ENCODE results near the gene CAPRIN2.

Gene CAPRIN2

GRCh38 chr12:30784508-30784907, 29.8 kb upstream of the CAPRIN2 start:
- no peak for DNase-seq (ENCODE audit: low read depth in 1 of 2, low spot score in 1 of 2)
- no peak for TF ChIP-seq JUND (IDR thresholded peaks at IDR 0.05; ENCODE audit: low read depth)
- in situ Hi-C loops (cut with HindIII; ENCODE audit: low pct_unique_long_range_greater_than_20kb, low sequenced_read_pairs): no loop called here

- no peak for TF ChIP-seq JUND (IDR thresholded peaks at IDR 0.05; ENCODE audit: low read depth)
- in situ Hi-C loops (cut with HindIII; ENCODE audit: low pct_unique_long_range_greater_than_20kb, low sequenced_read_pairs): no loop called here
- no peak for DNase-seq (ENCODE audit: low read depth in 1 of 2, low spot score in 1 of 2)
Observed at GRCh38 chr12:30783946-30784345, 29.2 kb upstream of the CAPRIN2 start.

- no peak for TF ChIP-seq JUND (IDR thresholded peaks at IDR 0.05; ENCODE audit: low read depth)
- DNase-seq (ENCODE audit: low read depth in 1 of 2, low spot score in 1 of 2): no peak
- in situ Hi-C loops (cut with HindIII; ENCODE audit: low pct_unique_long_range_greater_than_20kb, low sequenced_read_pairs): no loop called here
Observed at GRCh38 chr12:30782316-30783173, 27.8 kb upstream of the CAPRIN2 start.

- no peak for TF ChIP-seq JUND (IDR thresholded peaks at IDR 0.05; ENCODE audit: low read depth)
- no peak for DNase-seq (ENCODE audit: low read depth in 1 of 2, low spot score in 1 of 2)
- in situ Hi-C loops (cut with HindIII; ENCODE audit: low pct_unique_long_range_greater_than_20kb, low sequenced_read_pairs): no loop called here
Observed at GRCh38 chr12:30779578-30779977, 24.8 kb upstream of the CAPRIN2 start.

- no peak for TF ChIP-seq JUND (IDR thresholded peaks at IDR 0.05; ENCODE audit: low read depth)
- in situ Hi-C loops (cut with HindIII; ENCODE audit: low pct_unique_long_range_greater_than_20kb, low sequenced_read_pairs): no loop called here
- no peak for DNase-seq (ENCODE audit: low read depth in 1 of 2, low spot score in 1 of 2)
Observed at GRCh38 chr12:30779178-30779577, 24.4 kb upstream of the CAPRIN2 start.

GRCh38 chr12:30774599-30774998, 19.8 kb upstream of the CAPRIN2 start:
- no peak for TF ChIP-seq JUND (IDR thresholded peaks at IDR 0.05; ENCODE audit: low read depth)
- no peak for DNase-seq (ENCODE audit: low read depth in 1 of 2, low spot score in 1 of 2)
- in situ Hi-C loops (cut with HindIII; ENCODE audit: low pct_unique_long_range_greater_than_20kb, low sequenced_read_pairs): no loop called here

GRCh38 chr12:30769802-30770201, 15.1 kb upstream of the CAPRIN2 start:
- in situ Hi-C loops (cut with HindIII; ENCODE audit: low pct_unique_long_range_greater_than_20kb, low sequenced_read_pairs): no loop called here
- TF ChIP-seq JUND (IDR thresholded peaks at IDR 0.05; ENCODE audit: low read depth): no peak
- DNase-seq (ENCODE audit: low read depth in 1 of 2, low spot score in 1 of 2): peak in 1 of 2 experiments; percentile 70

GRCh38 chr12:30764251-30764650, 9.5 kb upstream of the CAPRIN2 start:
- DNase-seq (ENCODE audit: low read depth in 1 of 2, low spot score in 1 of 2): no peak
- no peak for TF ChIP-seq JUND (IDR thresholded peaks at IDR 0.05; ENCODE audit: low read depth)
- in situ Hi-C loops (cut with HindIII; ENCODE audit: low pct_unique_long_range_greater_than_20kb, low sequenced_read_pairs): no loop called here

- no peak for TF ChIP-seq JUND (IDR thresholded peaks at IDR 0.05; ENCODE audit: low read depth)
- no peak for DNase-seq (ENCODE audit: low read depth in 1 of 2, low spot score in 1 of 2)
- in situ Hi-C loops (cut with HindIII; ENCODE audit: low pct_unique_long_range_greater_than_20kb, low sequenced_read_pairs): no loop called here
Observed at GRCh38 chr12:30763053-30763452, 8.3 kb upstream of the CAPRIN2 start.

- DNase-seq (ENCODE audit: low read depth in 1 of 2, low spot score in 1 of 2): no peak
- in situ Hi-C loops (cut with HindIII; ENCODE audit: low pct_unique_long_range_greater_than_20kb, low sequenced_read_pairs): no loop called here
- TF ChIP-seq JUND (IDR thresholded peaks at IDR 0.05; ENCODE audit: low read depth): no peak
Observed at GRCh38 chr12:30761730-30762129, 7.0 kb upstream of the CAPRIN2 start.

- DNase-seq (ENCODE audit: low read depth in 1 of 2, low spot score in 1 of 2): no peak
- no peak for TF ChIP-seq JUND (IDR thresholded peaks at IDR 0.05; ENCODE audit: low read depth)
- in situ Hi-C loops (cut with HindIII; ENCODE audit: low pct_unique_long_range_greater_than_20kb, low sequenced_read_pairs): no loop called here
Observed at GRCh38 chr12:30757316-30757715, 2.6 kb upstream of the CAPRIN2 start.

GRCh38 chr12:30756074-30756473, 1.3 kb upstream of the CAPRIN2 start:
- in situ Hi-C loops (cut with HindIII; ENCODE audit: low pct_unique_long_range_greater_than_20kb, low sequenced_read_pairs): no loop called here
- no peak for DNase-seq (ENCODE audit: low read depth in 1 of 2, low spot score in 1 of 2)
- no peak for TF ChIP-seq JUND (IDR thresholded peaks at IDR 0.05; ENCODE audit: low read depth)

GRCh38 chr12:30755395-30755762, 628 bp upstream of the CAPRIN2 start:
- in situ Hi-C loops (cut with HindIII; ENCODE audit: low pct_unique_long_range_greater_than_20kb, low sequenced_read_pairs): no loop called here
- no peak for DNase-seq (ENCODE audit: low read depth in 1 of 2, low spot score in 1 of 2)
- TF ChIP-seq JUND (IDR thresholded peaks at IDR 0.05; ENCODE audit: low read depth): no peak

- in situ Hi-C loops (cut with HindIII; ENCODE audit: low pct_unique_long_range_greater_than_20kb, low sequenced_read_pairs): no loop called here
- TF ChIP-seq JUND (IDR thresholded peaks at IDR 0.05; ENCODE audit: low read depth): no peak
- no peak for DNase-seq (ENCODE audit: low read depth in 1 of 2, low spot score in 1 of 2)
Observed at GRCh38 chr12:30754383-30754749, 385 bp downstream of the CAPRIN2 start.
